Neutrophil (primary cell): ENCODE results near the gene BRAP.
"Not testable (repeated sequence)": the region's sequence is repeated elsewhere in the genome, so short reads cannot be mapped to it uniquely, and the experiment has no call there.

Experiments used
- H3K27ac ChIP-seq: fragments of 200-600 bp; sonication (generic); 2 replicates; pipeline ENCODE4 v1.5.1; 2016; ENCODE audit warnings: mild to moderate bottlenecking, moderate library complexity
- H3K27me3 ChIP-seq: fragments of 200-600 bp; sonication (generic); 2 replicates; pipeline ENCODE4 v1.6.0; 2016; ENCODE audit warnings: mild to moderate bottlenecking
- H3K36me3 ChIP-seq: fragments of 200-600 bp; sonication (generic); 2 replicates; pipeline ENCODE4 v1.5.1; 2017
- H3K4me1 ChIP-seq, 2 experiments: fragments of 200-600 bp in 1 of 2; sonication (generic) in 1 of 2; 1 replicate in 1 of 2; 2 replicates in 1 of 2; pipeline versions ENCODE4 v1.5.1 to v1.6.1; 2013 to 2016; ENCODE audit warnings: low read depth in 1 of 2, low read length in 1 of 2, mild to moderate bottlenecking in 1 of 2, moderate library complexity in 1 of 2; ENCODE audit not compliant: control insufficient read depth in 1 of 2, insufficient read depth in 1 of 2
- H3K4me3 ChIP-seq, 2 experiments: fragments of 200-600 bp in 1 of 2; sonication (generic) in 1 of 2; 1 replicate in 1 of 2; 2 replicates in 1 of 2; pipeline ENCODE4 v1.5.1; 2013 to 2016; ENCODE audit warnings: low read depth in 1 of 2, low read length in 1 of 2, mild to moderate bottlenecking in 1 of 2, moderate library complexity in 1 of 2
- H3K9me3 ChIP-seq: fragments of 200-600 bp; sonication (generic); 2 replicates; pipeline ENCODE4 v1.5.1; 2016
- CTCF ChIP-seq: fragments of 200-600 bp; sonication (generic); IDR thresholded peaks from 2 replicates; pipeline ENCODE4 v1.5.1; 2016; ENCODE audit warnings: antibody characterized with exemption

The BRAP gene

GRCh38 chr12:111602348-111602747 lies 83.4 kb downstream of the BRAP start:
- no peak overlapping the region for H3K4me3 ChIP-seq
- H3K4me1 ChIP-seq = peaks cover 12 to 14% of the 10 kb centered on the region in 2 experiments
- TF ChIP-seq CTCF = no peak
- peaks cover 4% of the 10 kb centered on the region for H3K27me3 ChIP-seq
- H3K36me3 ChIP-seq = no peaks in the 10 kb centered on the region
- H3K9me3 ChIP-seq = no peaks in the 10 kb centered on the region
- H3K27ac ChIP-seq = no peak overlapping the region

- not testable (repeated sequence) for H3K4me3 ChIP-seq, H3K9me3 ChIP-seq, H3K27ac ChIP-seq, H3K27me3 ChIP-seq, H3K36me3 ChIP-seq
- H3K4me1 ChIP-seq = peaks cover 21 to 26% of the 10 kb centered on the region in 2 experiments
Measured at GRCh38 chr12:111600986-111601385, 84.8 kb downstream of the BRAP start.

- Histone ChIP-seq H3K27ac (peak overlapping the region; percentile 92), H3K9me3 (no peaks in the 10 kb centered on the region), H3K4me1 (peaks cover 21 to 26% of the 10 kb centered on the region in 2 experiments), H3K27me3 (no peaks in the 10 kb centered on the region), H3K4me3 (peak overlapping the region; percentile 85 to 92), H3K36me3 (no peaks in the 10 kb centered on the region)
- no peak for TF ChIP-seq CTCF
Measured at GRCh38 chr12:111600205-111600642, 85.5 kb downstream of the BRAP start.

- no peaks in the 10 kb centered on the region for H3K27me3 ChIP-seq
- peak overlapping the region; percentile 92 for H3K27ac ChIP-seq
- TF ChIP-seq CTCF = no peak
Measured at GRCh38 chr12:111599453-111600204, 86.1 kb downstream of the BRAP start.

GRCh38 chr12:111598637-111599452 lies 86.9 kb downstream of the BRAP start, which contains the start of gene ATXN2:
ATXN2 (minus strand) TSS chr12:111599315; CDS start chr12:111599034, 281 bp downstream.
- Histone ChIP-seq H3K9me3 (no peaks in the 10 kb centered on the region), H3K4me3 (peak within 1 kb of the TSS; percentile 85 to 92), H3K27me3 (no peaks in the 10 kb centered on the region), H3K27ac (peak within 1 kb of the TSS; percentile 92), H3K4me1 (peaks cover 21 to 26% of the 10 kb centered on the region in 2 experiments), H3K36me3 (no peaks in the 10 kb centered on the region)
- no peak for TF ChIP-seq CTCF

More at GRCh38 chr12:111599453-111600204, 86.1 kb downstream of the BRAP start:
- Histone ChIP-seq H3K36me3 (no peaks in the 10 kb centered on the region), H3K9me3 (no peaks in the 10 kb centered on the region), H3K4me1 (peaks cover 21 to 26% of the 10 kb centered on the region in 2 experiments), H3K4me3 (peak overlapping the region; percentile 85 to 92)
